GM12878 (cell line): ENCODE data around the gene MFGE8. TPM values are rescaled to one million over a fixed set of nuclear protein-coding genes. Genes with fewer than 3 reads are reported as not detected.

Experiments
- ATAC-seq: fragments of 200-7000 bp; cut with Tn5 transposase; 3 replicates; pipeline ENCODE4 v1.9.1; 2020; ENCODE audit warnings: mild to moderate bottlenecking, moderate library complexity
- BruUV-seq: library from RNA; stranded (reverse); fragments of 400-500 nt; replicated peaks from 2 replicates; lab custom pipeline; 2021; lab: Mats Ljungman, UMichigan
- CTCF ChIA-PET: fragments of 300-600 bp; sonication (Branson Sonifier 250); formaldehyde crosslinking; extraction: SDS; loops from one replicate; lab custom pipeline; 2021; ENCODE audit warnings: inconsistent platforms; lab: Yijun Ruan, JAX
- POLR2A ChIA-PET: fragments of 350-600 bp; formaldehyde crosslinking; extraction: SDS; loops from one replicate; lab custom pipeline; 2021; ENCODE audit warnings: inconsistent platforms; lab: Charles Lee
- RAD21 ChIA-PET: fragments of 300-600 bp; sonication (Branson Sonifier 250); formaldehyde crosslinking; loops from one replicate; lab custom pipeline; 2023; ENCODE audit warnings: antibody characterized with exemption; ENCODE audit not compliant: unreplicated experiment; lab: Charles Lee
- SMC1A ChIA-PET: fragments of 300-600 bp; sonication (Branson Sonifier 250); formaldehyde crosslinking; loops from one replicate; lab custom pipeline; 2023; ENCODE audit not compliant: unreplicated experiment, uncharacterized antibody; lab: Charles Lee
- DNase-seq: peaks from one replicate; pipeline ENCODE4 v3.0.0-alpha.2; 2011; ENCODE audit warnings: low read depth, low spot score
- FAIRE-seq: peaks from 3 replicates; lab custom pipeline; 2011; peaks lifted over from hg19 to GRCh38; lab: Jason Lieb, UNC
- H2AFZ ChIP-seq: 2 replicates; pipeline ENCODE4 v1.6.0; 2011; ENCODE audit warnings: low read depth, low read length, control low read depth; ENCODE audit not compliant: control insufficient read depth
- H3K27ac ChIP-seq: 2 replicates; pipeline ENCODE4 v1.5.1; 2011; ENCODE audit warnings: control low read depth; ENCODE audit not compliant: control insufficient read depth, insufficient read depth
- H3K27me3 ChIP-seq, 2 experiments: replicated peaks in 1 of 2; 2 replicates each; pipeline versions ENCODE4 v1.6.0 to v1.6.1; 2011; ENCODE audit warnings: low read length in 1 of 2; ENCODE audit not compliant: control insufficient read depth in 2 of 2, insufficient read depth in 2 of 2
- H3K36me3 ChIP-seq, 2 experiments: 2 replicates each; pipeline ENCODE4 v1.5.1; 2011; ENCODE audit warnings: low read length in 1 of 2; ENCODE audit not compliant: control insufficient read depth in 2 of 2, insufficient read depth in 2 of 2
- H3K4me1 ChIP-seq: 2 replicates; pipeline ENCODE4 v1.6.1; 2011; ENCODE audit warnings: mild to moderate bottlenecking, low read length, moderate library complexity, mixed read lengths; ENCODE audit not compliant: control insufficient read depth, insufficient read depth
- H3K4me2 ChIP-seq: 2 replicates; pipeline ENCODE4 v1.6.0; 2011; ENCODE audit warnings: control low read depth; ENCODE audit not compliant: control insufficient read depth, insufficient read depth
- H3K4me3 ChIP-seq: fragments of 200-600 bp; sonication (generic); 2 replicates; pipeline ENCODE4 v1.5.1; 2016
- H3K79me2 ChIP-seq: 2 replicates; pipeline ENCODE4 v1.6.0; 2011; ENCODE audit warnings: low read length; ENCODE audit not compliant: control insufficient read depth, insufficient read depth
- H3K9ac ChIP-seq: 2 replicates; pipeline ENCODE4 v1.8.0; 2011; ENCODE audit warnings: low read length, control low read depth, mixed read lengths; ENCODE audit not compliant: control insufficient read depth, insufficient read depth
- H3K9me3 ChIP-seq: replicated peaks from 3 replicates; pipeline ENCODE4 v1.5.1; 2011; ENCODE audit warnings: mild to moderate bottlenecking, low read length; ENCODE audit not compliant: control insufficient read depth, insufficient read depth
- H4K20me1 ChIP-seq: 2 replicates; pipeline ENCODE4 v1.6.0; 2011; ENCODE audit not compliant: control insufficient read depth, insufficient read depth
- BMI1 ChIP-seq: fragments of 450-650 bp; IDR thresholded peaks from 2 replicates; pipeline ENCODE4 v1.6.1; 2016; ENCODE audit warnings: mild to moderate bottlenecking, moderate library complexity, borderline replicate concordance
- CBX3 ChIP-seq: fragments of 200-600 bp; sonication (generic); IDR thresholded peaks from 2 replicates; pipeline ENCODE4 v1.6.1; 2016; ENCODE audit warnings: low read depth, borderline replicate concordance
- KLF5 ChIP-seq: fragments of 450-650 bp; IDR thresholded peaks from 2 replicates; pipeline ENCODE4 v1.6.1; 2014; ENCODE audit warnings: mild to moderate bottlenecking; ENCODE audit not compliant: partially characterized antibody
- MEF2B ChIP-seq: fragments of 450-650 bp; IDR thresholded peaks from 2 replicates; pipeline ENCODE4 v1.6.1; 2018; ENCODE audit warnings: mild to moderate bottlenecking, moderate library complexity; ENCODE audit not compliant: partially characterized antibody, poor library complexity, severe bottlenecking
- MTA3 ChIP-seq: IDR thresholded peaks from 2 replicates; pipeline ENCODE4 v1.6.1; 2012; ENCODE audit warnings: low read length, inconsistent platforms, borderline replicate concordance
- RUNX3 ChIP-seq: IDR thresholded peaks from 2 replicates; pipeline ENCODE4 v1.6.1; 2012; ENCODE audit warnings: low read length, inconsistent platforms
- TARDBP ChIP-seq: IDR thresholded peaks from 2 replicates; pipeline ENCODE4 v1.6.1; 2016; ENCODE audit warnings: borderline replicate concordance
- TBL1XR1 ChIP-seq: IDR thresholded peaks from 2 replicates; pipeline ENCODE4 v1.6.1; 2012; ENCODE audit warnings: low read depth, low read length, improper control_type of control experiment
- YBX1 ChIP-seq: fragments of 450-650 bp; IDR thresholded peaks from 2 replicates; pipeline ENCODE4 v1.6.1; 2016; ENCODE audit warnings: antibody characterized with exemption
- ZBTB40 ChIP-seq: fragments of 450-650 bp; IDR thresholded peaks from 2 replicates; pipeline ENCODE4 v1.6.1; 2016; ENCODE audit warnings: mild to moderate bottlenecking, moderate library complexity, borderline replicate concordance
- WGBS: methylation state at CpG from one replicate; pipeline ENCODE4 v1.1.6; 2016; ENCODE audit warnings: low lambda C conversion rate; ENCODE audit not compliant: insufficient replicate concordance, insufficient coverage; ENCODE audit errors: missing lambda C conversion rate; 5-methylcytosine and 5-hydroxymethylcytosine counted together
- in situ Hi-C: fragments of 300-500 bp; cut with MboI; formaldehyde crosslinking; loops from 9 replicates; pipeline ENCODE4 v1.14.3; 2018; ENCODE audit warnings: mixed read lengths
- intact Hi-C: fragments of 100-400 bp; cut with micrococcal nuclease; formaldehyde crosslinking; loops from one replicate; pipeline ENCODE4 v1.14.2; 2022; ENCODE audit not compliant: unreplicated experiment
- polyA plus RNA-seq, 11 experiments: library from polyadenylated mRNA; depleted of rRNA in 4 of 11; unstranded in 6 of 11; stranded (reverse) in 5 of 11; fragments of >200 nt; fragmentation: Nextera tagmentation in 4 of 11; fragmentation: Illumina TruSeq in 1 of 11; extraction: Ambion mirVana in 4 of 11; extraction: Trizol in 1 of 11; gene quantifications; 1 replicate in 1 of 11; 2 replicates in 10 of 11; pipeline versions ENCODE4 v1.2.1 to v1.2.3, GENCODE V29; 2011 to 2016; ENCODE audit warnings: inconsistent platforms in 2 of 11, missing spikeins in 2 of 11, low read depth in 1 of 11
- total RNA-seq, 4 experiments: library from RNA; depleted of rRNA in 3 of 4; stranded (reverse); fragments of >200 nt in 3 of 4; fragmentation: Illumina TruSeq in 1 of 4; extraction: Trizol in 1 of 4; gene quantifications; 2 replicates each; pipeline versions ENCODE4 v1.2.1 to v1.2.3, GENCODE V29; 2013 to 2021

Gene MFGE8
- total and polyA plus RNA-seq, 10 of the 15 experiments (the other 5 are each of a cell fraction or from before 2014, with no cell fraction given): 0.81 to 5.9 (median 1.0) TPM; not detected in 2

DNA sequence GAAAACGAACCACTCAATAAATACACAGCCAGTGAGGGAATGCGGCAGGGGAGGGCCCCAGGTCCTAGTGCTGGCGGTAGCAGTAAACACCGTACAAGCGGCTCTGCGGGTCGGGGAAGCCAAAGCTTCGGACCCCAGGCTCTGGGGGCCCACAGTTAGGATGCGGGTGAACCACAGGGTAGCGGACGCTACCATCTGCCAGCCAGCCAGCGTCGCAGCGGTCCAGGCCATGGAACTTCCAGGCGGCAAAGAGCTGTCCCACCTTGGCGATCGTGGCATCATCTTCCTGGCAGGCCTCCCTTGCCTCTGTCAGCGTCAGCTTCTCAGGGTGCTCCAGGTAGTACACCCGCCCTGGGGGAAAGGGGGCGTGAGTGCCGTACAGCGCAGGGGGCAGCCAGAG lies 35.3 kb downstream of the MFGE8 start:
- Histone ChIP-seq H3K27ac (no peak overlapping the region), H3K4me1 (no peaks in the 10 kb centered on the region), H3K4me3 (no peak overlapping the region), H3K9me3 (no peaks in the 10 kb centered on the region), H4K20me1 (no peaks in the 10 kb centered on the region), H3K27me3 (no peaks in the 10 kb centered on the region), H3K36me3 (no peaks in the 10 kb centered on the region), H3K9ac (no peak overlapping the region), H2AFZ (no peak overlapping the region), H3K79me2 (no peaks in the 10 kb centered on the region), H3K4me2 (no peak overlapping the region)
- FAIRE-seq (no peak), DNase-seq (no peak), ATAC-seq (no peak)
- in situ Hi-C loops (no loop called here), intact Hi-C loops (no loop called here)
- 54% methylated on average over 22 of the region's 22 CpGs for WGBS
- ChIA-PET SMC1A (no interaction called here), POLR2A (no interaction called here), RAD21 (interaction anchor here (0.9 kb wide), 1 partner anchor 17 kb away, joined by 3 read pairs; no protein-coding TSS in a partner anchor), CTCF (interaction anchor here (1.1 to 2.0 kb wide), 8 partner anchors 8 to 300 kb away, joined by 3 to 10 read pairs (median 6); partner anchors contain the start of gene HAPLN3)
- TF ChIP-seq TBL1XR1 (no peak), TARDBP (no peak), ZBTB40 (no peak), MTA3 (no peak), YBX1 (no peak), KLF5 (no peak), BMI1 (no peak), RUNX3 (no peak), CBX3 (no peak), MEF2B (no peak)
- BruUV-seq: no TSS peak
